HG03520 (cell line): ENCODE results near the gene PPP2R2D.
"Not testable (repeated sequence)": the region's sequence is repeated elsewhere in the genome, so short reads cannot be mapped to it uniquely, and the experiment has no call there.

Source experiments
- ATAC-seq: cut with Tn5 transposase; IDR thresholded peaks from one replicate; pipeline ENCODE4 v1.9.1; 2021; ENCODE audit warnings: mild to moderate bottlenecking, moderate library complexity; ENCODE audit not compliant: unreplicated experiment

Gene PPP2R2D

DNA sequence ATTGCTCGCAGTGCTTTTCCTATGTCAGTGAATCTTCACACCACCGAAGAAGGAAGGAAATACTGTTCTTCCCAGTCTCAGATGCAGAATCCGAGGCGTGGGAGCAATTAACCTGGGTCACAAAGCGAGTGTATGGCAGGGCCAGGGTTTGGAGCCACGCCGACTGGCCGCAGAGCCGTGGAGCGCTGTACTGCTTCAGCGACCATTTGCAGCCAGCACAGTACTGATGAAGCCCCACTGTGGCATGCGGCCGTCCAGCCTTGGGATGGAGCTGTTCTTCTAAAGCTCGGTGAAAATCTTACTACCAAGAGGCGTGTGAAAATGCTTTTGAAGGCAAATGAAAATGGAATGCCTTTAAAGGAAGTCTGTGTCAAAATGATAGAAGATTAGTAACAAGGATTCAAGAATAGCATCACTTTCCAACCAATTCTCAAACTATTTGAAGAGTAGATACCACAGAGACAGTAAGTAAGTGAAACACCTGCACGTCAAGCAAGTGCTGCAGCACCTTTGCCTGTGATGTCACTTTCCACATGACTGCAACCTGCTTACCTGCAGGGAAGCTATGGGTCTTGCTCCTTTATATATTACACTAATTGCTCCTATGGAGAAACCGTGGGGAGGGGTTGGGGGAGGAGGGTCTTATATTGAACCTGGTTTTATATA lies 4.9 kb downstream of the PPP2R2D start:
- ATAC-seq, result no peak

DNA sequence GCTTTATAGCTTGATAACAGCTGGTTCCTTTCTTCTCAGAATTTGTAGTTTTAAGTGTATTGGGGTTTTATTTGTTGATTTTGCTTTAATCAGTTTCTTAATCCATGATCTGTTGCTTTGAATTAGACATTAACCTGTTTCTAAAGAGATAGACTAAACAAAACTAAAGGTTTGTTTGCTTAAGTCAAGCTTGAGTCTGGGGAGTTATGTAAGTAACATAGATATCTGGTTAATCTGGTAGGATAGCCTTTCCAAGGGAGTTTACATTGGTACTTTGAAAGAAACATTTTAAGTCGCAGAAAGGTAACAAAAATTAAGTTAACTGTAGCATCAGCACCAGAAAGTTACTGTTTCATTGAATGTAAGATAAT lies 5.4 kb downstream of the PPP2R2D start:
- no peak for ATAC-seq

- no peak for ATAC-seq
Measured at GRCh38 chr10:131907679-131908078, 6.9 kb downstream of the PPP2R2D start.

- no peak for ATAC-seq
Measured at GRCh38 chr10:131908151-131908550, 7.3 kb downstream of the PPP2R2D start.

GRCh38 chr10:131909014-131909808 lies 8.4 kb downstream of the PPP2R2D start:
- ATAC-seq, result no peak

DNA sequence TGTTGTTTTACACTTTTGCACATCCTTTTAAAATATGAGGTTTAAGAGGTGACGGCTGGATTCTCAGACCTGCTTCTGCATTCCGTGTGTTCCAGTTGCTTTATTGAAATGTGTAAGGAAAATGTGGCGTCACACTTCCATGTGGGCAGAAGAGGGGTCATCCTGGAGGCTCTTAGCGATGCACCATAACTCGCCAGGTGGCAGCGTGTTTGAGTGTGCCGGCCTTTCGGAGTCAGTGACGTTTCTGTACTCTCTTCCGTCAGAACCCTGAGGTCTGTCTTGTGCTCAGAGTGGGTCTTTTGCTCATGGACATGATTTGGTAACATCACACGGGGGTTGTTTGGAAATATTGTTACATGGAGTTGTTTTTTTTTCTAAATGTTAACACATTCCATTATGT lies 9.1 kb downstream of the PPP2R2D start:
- ATAC-seq, result no peak

DNA sequence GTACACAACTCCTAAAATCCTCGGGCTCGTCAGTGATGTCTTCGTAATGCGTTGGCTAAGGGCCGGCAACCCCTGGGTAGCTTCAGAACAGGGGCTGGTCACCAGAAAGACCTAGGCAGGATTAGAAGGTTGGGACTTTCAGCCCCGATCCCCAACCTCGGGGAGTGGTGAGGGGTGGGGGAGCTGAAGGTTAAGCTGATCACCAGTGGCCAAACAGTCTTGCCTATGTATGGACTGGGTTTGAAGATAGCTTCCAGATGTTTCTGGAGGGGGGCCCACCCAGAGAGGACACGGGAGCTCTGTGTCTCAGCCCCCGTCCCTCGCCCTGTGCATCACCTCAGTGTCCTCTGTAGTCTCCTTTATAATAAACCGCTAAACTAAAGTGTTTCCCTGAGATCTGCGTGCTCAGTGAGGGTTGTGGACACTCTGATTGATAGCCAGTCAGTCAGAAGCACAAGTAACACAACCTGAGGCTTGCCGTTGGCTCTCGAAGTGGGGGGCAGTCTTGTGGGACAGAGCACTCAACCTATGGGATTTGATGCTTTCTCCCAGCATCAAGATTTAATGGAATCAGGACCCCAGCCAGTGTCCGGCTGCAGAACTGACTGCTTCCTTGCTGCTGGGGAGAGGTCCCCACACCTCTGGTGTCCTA lies 10.0 kb downstream of the PPP2R2D start:
- no peak for ATAC-seq

- ATAC-seq, result no peak
Measured at GRCh38 chr10:131911451-131911850, 10.6 kb downstream of the PPP2R2D start.

DNA sequence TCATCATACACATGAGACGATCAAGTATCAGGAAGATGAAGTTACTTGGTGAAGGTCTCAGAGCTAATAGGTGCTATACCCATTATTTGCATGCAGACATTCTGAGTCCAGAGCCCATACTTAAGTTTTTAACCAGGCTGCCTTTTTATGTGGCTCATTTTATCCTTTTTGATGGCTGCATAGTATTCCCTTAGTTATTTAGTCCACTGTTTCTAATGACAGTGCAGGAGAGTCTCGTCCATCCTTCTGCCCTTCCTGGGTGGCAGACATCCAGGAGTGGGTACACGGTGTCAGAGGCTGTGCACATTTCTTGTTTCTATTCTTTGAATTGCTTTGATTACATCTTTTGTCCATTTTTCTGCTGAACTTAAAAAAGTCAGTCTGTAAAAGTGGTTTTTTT lies 11.8 kb downstream of the PPP2R2D start:
- no peak for ATAC-seq

DNA sequence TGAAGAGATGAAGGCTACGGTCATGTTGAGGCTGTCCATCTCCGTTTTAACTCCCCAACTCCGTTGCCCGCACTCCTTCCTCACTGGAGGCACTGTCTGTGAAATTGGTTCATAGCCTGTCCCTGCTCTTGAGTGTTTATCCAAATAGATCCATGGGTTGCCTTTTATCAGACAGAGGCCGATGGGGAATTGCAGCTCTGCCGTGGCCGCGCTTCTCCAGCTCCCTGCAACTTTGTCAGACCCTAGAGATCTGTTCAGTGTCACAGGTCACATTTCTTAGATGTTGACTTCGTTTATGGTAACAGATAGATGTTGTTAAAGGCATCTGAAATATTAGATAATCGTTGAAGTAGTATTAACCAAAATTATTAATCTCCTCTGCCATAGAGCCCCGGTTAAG lies 14.7 kb downstream of the PPP2R2D start:
- ATAC-seq, result no peak

GRCh38 chr10:131915990-131916766 lies 15.4 kb downstream of the PPP2R2D start:
- ATAC-seq, result no peak

DNA sequence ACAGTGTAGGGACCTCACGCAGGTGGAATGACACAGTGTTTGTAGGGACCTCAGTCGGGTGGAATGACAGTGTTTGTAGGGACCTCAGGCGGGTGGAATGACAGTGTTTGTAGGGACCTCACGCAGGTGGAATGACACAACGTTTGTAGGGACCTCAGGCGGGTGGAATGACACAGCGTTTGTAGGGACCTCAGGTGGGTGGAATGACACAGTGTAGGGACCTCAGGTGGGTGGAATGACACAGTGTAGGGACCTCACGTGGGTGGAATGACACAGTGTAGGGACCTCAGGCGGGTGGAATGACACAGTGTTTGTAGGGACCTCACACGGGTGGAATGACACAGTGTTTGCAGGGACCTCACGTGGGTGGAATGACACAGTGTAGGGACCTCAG lies 16.0 kb downstream of the PPP2R2D start:
- ATAC-seq, result not testable (repeated sequence)

DNA sequence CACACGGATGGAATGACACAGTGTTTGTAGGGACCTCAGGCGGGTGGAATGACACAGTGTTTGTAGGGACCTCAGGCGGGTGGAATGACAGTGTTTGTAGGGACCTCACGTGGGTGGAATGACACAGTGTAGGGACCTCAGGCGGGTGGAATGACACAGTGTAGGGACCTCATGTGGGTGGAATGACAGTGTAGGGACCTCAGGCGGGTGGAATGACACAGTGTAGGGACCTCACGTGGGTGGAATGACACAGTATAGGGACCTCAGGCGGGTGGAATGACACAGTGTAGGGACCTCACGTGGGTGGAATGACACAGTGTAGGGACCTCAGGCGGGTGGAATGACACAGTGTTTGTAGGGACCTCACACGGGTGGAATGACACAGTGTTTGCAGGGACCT lies 16.7 kb downstream of the PPP2R2D start:
- ATAC-seq, result not testable (repeated sequence)

DNA sequence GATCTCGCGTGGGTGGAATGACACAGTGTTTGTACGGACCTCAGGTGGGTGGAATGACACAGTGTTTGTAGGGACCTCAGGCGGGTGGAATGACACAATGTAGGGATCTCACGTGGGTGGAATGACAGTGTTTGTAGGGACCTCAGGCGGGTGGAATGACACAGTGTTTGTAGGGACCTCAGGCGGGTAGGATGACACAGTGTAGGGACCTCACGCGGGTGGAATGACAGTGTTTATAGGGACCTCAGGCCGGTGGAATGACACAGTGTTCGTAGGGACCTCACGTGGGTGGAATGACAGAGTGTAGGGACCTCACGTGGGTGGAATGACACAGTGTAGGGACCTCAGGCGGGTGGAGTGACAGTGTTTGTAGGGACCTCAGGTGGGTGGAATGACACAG lies 18.7 kb downstream of the PPP2R2D start:
- not testable (repeated sequence) for ATAC-seq

DNA sequence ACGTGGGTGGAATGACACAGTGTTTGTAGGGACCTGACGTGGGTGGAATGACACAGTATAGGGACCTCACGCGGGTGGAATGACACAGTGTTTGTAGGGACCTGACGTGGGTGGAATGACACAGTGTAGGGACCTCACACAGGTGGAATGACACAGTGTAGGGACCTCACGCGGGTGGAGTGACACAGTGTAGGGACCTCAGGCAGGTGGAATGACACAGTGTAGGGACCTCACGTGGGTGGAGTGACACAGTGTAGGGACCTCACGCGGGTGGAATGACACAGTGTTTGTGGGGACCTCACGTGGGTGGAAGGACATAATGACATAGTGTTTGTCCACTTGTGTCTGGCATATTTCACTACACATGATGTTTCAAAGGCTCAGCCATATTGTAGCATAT lies 19.3 kb downstream of the PPP2R2D start:
- no peak for ATAC-seq

DNA sequence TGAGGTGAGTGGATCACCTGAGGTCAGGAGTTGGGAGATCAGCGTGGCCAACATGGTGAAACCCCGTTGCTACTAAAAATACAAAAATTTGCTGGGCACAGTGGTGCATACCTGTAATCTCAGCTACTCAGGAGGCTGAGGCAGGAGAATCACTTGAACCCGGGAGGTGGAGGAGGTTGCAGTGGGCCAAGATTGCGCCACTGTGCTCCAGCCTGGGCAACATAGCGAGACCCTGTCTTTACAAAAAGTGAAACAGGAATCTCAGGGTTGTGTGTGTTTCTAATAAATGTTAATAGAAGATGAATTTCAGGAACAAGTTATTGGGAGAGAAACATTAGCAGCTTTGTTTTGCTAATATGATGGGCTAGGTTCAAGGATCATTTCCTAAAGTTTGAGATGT lies 19.9 kb downstream of the PPP2R2D start:
- no peak for ATAC-seq

DNA sequence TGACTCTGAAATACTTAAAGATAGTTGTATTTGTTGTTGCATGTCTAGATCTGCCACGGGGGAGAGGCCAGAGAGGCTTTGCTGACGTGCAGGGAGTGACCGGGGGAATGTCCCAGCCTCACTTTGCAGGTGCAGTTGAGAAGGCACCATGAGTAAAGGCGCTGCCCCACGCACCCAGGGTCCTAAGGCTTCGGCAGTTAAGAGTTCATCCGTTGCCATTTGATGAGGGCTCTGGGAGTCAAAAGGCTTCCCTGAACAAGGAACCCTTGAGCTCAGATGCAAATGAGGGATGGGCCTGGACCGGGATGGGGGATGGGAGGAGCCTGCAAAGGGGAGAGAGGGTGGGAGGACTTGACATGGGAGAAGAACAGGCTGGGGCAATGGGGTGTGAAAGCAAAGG lies 20.4 kb downstream of the PPP2R2D start:
- peak; percentile 75 for ATAC-seq

- ATAC-seq, result no peak
Measured at GRCh38 chr10:131923038-131923756, 22.4 kb downstream of the PPP2R2D start.

DNA sequence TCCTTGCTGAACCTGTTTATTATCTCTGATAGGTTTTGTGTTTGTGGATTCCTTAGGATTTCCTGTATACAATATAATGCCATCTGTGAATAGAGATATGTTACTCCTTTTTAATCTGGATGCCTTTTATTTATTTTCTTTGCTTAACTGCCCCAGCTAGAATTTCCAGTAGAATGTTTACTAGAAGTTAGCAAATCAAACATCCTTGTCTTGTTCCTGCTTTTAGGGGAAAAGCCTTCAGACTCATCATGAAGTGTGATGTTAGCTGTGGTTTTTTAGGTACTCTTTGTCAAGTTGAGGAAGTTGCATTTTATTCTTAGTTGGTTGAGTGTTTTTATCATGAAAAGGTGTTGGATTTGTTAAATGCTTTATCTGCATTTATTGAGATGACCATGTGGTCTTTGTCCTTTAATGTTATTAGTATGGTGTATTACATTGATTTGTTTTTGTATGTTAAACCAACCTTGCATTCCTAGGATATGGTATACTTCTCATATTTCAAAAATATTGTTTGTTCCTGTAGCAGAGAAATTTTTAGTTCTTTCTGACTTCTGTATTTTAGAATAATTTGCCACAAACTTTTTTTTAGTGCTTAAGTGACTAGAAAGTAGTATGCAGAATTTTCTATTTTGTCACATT lies 24.3 kb downstream of the PPP2R2D start:
- no peak for ATAC-seq

DNA sequence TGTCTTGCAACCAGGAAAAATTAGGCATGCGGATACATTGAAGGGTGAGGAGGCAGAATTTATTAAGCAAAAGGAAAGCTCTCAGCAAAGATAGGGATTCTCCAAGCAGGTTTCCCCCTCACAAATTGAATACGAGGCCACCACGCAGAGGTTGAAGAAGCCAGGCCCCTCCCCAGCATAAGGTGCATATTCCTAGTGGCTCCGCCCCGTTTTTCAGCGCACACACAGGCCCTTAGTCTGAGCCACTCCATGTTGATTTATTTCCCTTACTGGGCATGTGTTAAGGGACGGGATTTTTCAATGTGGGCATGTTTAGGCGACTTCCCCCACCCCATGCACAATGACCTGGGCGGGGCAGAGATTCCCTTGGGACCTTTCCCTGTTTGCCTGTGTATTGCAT lies 24.9 kb downstream of the PPP2R2D start:
- ATAC-seq, result no peak
